ENCODE results near the gene TUBB8.
"Not testable (repeated sequence)": the region's sequence is repeated elsewhere in the genome, so short reads cannot be mapped to it uniquely, and the experiment has no call there.

Gene TUBB8

DNA sequence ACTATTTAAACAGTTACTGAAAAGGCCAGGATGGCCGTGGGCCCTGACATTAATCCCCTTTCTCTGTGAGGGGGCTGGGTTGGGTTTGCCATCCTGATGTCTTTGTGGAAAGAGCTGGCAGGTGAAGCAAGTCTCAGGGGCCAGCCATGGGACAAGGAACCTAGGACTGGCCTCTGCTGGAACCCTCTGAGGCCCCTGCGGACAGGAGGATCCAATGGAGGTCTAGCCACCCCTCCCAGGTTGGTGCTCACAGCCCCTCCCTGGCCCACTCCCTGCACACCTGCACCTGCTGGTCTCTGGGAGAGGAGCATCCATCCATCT, 35.8 kb downstream of the TUBB8 start:
- not testable (repeated sequence) for DNase-seq

DNA sequence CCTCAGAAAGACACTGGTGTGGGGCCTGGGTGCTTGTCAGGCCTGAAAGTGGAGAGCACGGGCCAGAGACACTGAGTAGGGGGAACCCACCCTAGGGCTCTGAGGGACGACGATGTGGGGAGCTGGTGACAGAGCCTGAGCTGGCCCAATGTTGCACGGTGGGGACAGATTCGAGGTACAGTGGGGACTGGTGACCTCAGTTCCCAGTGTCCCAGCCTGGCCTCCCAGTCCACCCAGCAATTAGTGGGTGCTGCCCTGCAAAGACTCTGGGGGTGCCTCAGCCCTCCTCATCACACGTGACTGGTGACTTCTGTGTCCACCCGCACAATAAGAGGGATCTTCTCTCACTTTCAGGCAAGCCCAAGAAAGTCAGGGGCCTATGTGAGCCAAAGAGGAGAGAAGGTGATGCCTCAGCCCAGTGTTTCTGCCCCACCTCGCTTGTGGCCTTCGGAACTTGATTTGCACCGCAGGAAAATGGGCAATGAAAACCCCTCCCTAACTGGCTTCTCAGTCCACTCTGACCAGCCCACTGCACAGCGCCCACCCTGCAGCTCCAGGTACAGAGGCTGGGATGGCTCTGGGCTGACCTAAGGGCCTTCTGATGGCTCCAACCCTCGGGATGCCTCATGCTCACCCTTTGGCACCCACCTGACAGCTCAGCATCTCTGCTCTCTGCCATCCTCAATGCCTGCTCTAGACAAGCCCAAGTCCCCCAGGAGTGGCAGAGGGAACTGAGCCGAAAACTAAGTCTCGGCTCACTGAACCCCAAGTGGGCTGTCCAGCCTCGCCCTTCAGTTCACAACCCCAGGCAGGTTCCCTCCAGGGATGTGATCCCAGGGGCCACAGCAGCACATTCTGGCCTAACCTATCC, 36.4 kb downstream of the TUBB8 start:
- DNase-seq = not testable (repeated sequence)

DNA sequence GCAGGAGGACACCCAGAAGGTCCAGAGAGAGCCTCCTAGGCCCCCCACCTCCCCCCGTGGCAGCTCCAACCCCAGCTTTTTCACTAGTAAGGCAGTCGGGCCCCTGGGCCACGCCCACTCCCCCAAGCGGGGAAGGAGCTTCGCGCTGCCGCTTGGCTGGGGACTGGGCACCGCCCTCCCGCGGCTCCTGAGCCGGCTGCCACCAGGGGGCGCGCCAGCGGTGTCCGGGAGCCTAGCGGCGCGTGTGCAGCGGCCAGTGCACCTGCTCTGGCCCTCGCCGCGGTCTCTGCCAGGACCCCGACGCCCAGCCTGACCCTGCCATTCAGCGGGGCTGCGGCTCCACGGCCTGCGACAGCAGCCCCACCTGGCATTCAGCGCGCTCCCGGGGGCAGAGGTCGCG, 37.8 kb downstream of the TUBB8 start:
- not testable (repeated sequence) for DNase-seq

DNA sequence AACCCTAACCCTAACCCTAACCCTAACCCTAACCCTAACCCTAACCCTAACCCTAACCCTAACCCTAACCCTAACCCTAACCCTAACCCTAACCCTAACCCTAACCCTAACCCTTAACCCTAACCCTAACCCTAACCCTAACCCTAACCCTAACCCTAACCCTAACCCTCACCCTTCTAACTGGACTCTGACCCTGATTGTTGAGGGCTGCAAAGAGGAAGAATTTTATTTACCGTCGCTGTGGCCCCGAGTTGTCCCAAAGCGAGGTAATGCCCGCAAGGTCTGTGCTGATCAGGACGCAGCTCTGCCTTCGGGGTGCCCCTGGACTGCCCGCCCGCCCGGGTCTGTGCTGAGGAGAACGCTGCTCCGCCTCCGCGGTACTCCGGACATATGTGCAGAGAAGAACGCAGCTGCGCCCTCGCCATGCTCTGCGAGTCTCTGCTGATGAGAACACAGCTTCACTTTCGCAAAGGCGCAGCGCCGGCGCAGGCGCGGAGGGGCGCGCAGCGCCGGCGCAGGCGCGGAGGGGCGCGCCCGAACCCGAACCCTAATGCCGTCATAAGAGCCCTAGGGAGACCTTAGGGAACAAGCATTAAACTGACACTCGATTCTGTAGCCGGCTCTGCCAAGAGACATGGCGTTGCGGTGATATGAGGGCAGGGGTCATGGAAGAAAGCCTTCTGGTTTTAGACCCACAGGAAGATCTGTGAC, 38.7 kb downstream of the TUBB8 start:
- not testable (repeated sequence) for DNase-seq
